ENCODE results near the gene JADE2. TPM values are rescaled to one million over a fixed set of nuclear protein-coding genes. Genes with fewer than 3 reads are reported as not detected.
A peak's percentile ranks its signal among the peaks of the same experiment; 100 is the strongest.

Gene JADE2
- polyA plus RNA-seq, 2 of the 4 experiments (the other 2 are of a cell fraction), result 24.0 to 27.1 TPM

DNA sequence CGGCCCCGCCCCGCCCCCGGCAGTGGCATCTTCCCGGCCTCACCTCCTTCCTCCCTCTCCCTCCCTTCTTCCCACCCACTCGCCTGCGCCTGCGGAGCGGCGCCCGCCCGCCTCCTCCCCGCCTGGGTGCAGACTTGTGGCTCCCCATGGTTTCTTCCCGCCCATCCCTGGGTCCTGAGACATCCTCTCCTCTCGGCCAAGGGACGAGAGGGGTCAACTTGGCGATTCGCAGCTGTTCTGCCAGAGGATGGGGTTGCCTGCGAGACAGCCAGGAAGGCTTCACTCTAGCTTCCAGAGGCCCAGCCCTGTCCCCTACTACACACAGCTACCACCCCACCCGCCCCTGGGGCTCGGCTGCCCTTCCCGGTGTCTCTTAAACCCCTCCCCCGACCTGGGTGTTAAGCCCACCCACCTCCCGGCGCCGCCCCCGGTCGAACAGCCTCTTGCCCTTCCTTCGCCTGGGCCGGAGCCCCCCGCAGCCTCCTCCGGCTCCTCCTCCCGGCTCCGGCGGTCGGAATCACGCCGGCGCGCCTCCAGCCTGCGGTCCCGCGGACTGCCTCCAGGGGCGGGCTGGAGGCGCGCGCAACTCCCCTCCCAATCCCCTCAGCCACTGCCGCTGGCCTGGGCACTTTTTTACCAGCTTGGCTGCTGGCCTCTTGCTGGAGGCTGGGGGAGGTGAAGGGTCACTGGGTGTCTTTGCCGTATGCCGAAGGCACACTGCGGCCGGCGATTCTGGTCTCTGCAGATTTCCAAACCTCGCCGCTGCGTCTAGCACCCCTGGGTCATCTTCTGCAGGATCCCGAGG, 1.9 kb downstream of the JADE2 start (continued):
- TF ChIP-seq, protein P1, sequence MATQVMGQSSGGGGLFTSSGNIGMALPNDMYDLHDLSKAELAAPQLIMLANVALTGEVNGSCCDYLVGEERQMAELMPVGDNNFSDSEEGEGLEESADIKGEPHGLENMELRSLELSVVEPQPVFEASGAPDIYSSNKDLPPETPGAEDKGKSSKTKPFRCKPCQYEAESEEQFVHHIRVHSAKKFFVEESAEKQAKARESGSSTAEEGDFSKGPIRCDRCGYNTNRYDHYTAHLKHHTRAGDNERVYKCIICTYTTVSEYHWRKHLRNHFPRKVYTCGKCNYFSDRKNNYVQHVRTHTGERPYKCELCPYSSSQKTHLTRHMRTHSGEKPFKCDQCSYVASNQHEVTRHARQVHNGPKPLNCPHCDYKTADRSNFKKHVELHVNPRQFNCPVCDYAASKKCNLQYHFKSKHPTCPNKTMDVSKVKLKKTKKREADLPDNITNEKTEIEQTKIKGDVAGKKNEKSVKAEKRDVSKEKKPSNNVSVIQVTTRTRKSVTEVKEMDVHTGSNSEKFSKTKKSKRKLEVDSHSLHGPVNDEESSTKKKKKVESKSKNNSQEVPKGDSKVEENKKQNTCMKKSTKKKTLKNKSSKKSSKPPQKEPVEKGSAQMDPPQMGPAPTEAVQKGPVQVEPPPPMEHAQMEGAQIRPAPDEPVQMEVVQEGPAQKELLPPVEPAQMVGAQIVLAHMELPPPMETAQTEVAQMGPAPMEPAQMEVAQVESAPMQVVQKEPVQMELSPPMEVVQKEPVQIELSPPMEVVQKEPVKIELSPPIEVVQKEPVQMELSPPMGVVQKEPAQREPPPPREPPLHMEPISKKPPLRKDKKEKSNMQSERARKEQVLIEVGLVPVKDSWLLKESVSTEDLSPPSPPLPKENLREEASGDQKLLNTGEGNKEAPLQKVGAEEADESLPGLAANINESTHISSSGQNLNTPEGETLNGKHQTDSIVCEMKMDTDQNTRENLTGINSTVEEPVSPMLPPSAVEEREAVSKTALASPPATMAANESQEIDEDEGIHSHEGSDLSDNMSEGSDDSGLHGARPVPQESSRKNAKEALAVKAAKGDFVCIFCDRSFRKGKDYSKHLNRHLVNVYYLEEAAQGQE (IDR thresholded peaks at IDR 0.05), result no peak
- no peak for TF ChIP-seq HOXB5 (CRISPR knock-in tag; IDR thresholded peaks at IDR 0.05)
- TF ChIP-seq, protein P2, sequence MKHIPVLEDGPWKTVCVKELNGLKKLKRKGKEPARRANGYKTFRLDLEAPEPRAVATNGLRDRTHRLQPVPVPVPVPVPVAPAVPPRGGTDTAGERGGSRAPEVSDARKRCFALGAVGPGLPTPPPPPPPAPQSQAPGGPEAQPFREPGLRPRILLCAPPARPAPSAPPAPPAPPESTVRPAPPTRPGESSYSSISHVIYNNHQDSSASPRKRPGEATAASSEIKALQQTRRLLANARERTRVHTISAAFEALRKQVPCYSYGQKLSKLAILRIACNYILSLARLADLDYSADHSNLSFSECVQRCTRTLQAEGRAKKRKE (CRISPR knock-in tag; IDR thresholded peaks at IDR 0.05; ENCODE audit: low read depth), result no peak
- TF ChIP-seq, protein P3, sequence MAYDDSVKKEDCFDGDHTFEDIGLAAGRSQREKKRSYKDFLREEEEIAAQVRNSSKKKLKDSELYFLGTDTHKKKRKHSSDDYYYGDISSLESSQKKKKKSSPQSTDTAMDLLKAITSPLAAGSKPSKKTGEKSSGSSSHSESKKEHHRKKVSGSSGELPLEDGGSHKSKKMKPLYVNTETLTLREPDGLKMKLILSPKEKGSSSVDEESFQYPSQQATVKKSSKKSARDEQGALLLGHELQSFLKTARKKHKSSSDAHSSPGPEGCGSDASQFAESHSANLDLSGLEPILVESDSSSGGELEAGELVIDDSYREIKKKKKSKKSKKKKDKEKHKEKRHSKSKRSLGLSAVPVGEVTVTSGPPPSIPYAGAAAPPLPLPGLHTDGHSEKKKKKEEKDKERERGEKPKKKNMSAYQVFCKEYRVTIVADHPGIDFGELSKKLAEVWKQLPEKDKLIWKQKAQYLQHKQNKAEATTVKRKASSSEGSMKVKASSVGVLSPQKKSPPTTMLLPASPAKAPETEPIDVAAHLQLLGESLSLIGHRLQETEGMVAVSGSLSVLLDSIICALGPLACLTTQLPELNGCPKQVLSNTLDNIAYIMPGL (CRISPR knock-in tag; IDR thresholded peaks at IDR 0.05; ENCODE audit: borderline replicate concordance), result no peak
- TF ChIP-seq, protein P4, sequence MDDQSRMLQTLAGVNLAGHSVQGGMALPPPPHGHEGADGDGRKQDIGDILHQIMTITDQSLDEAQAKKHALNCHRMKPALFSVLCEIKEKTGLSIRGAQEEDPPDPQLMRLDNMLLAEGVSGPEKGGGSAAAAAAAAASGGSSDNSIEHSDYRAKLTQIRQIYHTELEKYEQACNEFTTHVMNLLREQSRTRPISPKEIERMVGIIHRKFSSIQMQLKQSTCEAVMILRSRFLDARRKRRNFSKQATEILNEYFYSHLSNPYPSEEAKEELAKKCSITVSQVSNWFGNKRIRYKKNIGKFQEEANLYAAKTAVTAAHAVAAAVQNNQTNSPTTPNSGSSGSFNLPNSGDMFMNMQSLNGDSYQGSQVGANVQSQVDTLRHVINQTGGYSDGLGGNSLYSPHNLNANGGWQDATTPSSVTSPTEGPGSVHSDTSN (IDR thresholded peaks at IDR 0.05), result no peak
- no peak for TF ChIP-seq EHF (CRISPR knock-in tag; IDR thresholded peaks at IDR 0.05)
- no peak for TF ChIP-seq ZSCAN20 (CRISPR knock-in tag; IDR thresholded peaks at IDR 0.05)
- no peak for TF ChIP-seq FOXS1 (CRISPR knock-in tag; IDR thresholded peaks at IDR 0.05)
- TF ChIP-seq TP53 (CRISPR knock-in tag; IDR thresholded peaks at IDR 0.05), result no peak
- no peak for TF ChIP-seq HOXB13 (CRISPR knock-in tag; IDR thresholded peaks at IDR 0.05; ENCODE audit: low read depth)
- no peak for TF ChIP-seq CHD2 (IDR thresholded peaks at IDR 0.05; ENCODE audit: low read length, partially characterized antibody)
- TF ChIP-seq RFX5 (IDR thresholded peaks at IDR 0.05), result no peak
- no peak for TF ChIP-seq ZC3H11A (IDR thresholded peaks at IDR 0.05)
- TF ChIP-seq RAD21 (conservative IDR thresholded peaks at IDR 0.05 in 1 of 2, IDR thresholded peaks at IDR 0.05 in 1 of 2), result peak; percentile 51 to 55; a peak in 4 of 5 replicates
- TF ChIP-seq JUNB (IDR thresholded peaks at IDR 0.05), result no peak
- TF ChIP-seq KDM1A (IDR thresholded peaks at IDR 0.05; ENCODE audit: low read depth), result no peak
- TF ChIP-seq HOXA7 (CRISPR knock-in tag; IDR thresholded peaks at IDR 0.05), result no peak
- TF ChIP-seq KDM5A (IDR thresholded peaks at IDR 0.05), result no peak
- no peak for TF ChIP-seq FOSB (CRISPR knock-in tag; IDR thresholded peaks at IDR 0.05)
- no peak for TF ChIP-seq CBX2 (IDR thresholded peaks at IDR 0.05; ENCODE audit: borderline replicate concordance, low read depth)
- TF ChIP-seq, protein P5, sequence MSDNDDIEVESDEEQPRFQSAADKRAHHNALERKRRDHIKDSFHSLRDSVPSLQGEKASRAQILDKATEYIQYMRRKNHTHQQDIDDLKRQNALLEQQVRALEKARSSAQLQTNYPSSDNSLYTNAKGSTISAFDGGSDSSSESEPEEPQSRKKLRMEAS (IDR thresholded peaks at IDR 0.05), result peak; percentile 39; the same call in 1 of the 2 replicates
- TF ChIP-seq SMC3 (IDR thresholded peaks at IDR 0.05), result peak; percentile 58
- 0 out of 2 replicates have a peak, but pooled peaks have one; percentile 12 for TF ChIP-seq MAZ (IDR thresholded peaks at IDR 0.05; ENCODE audit: borderline replicate concordance, low read depth, low read length)

Measured in A549 (cell line).